HG02763 (cell line): Measurements from ENCODE around the gene FAM184A.

Experiments used
- ATAC-seq: cut with Tn5 transposase; IDR thresholded peaks from one replicate; pipeline ENCODE4 v1.9.1; 2021; ENCODE audit warnings: mild to moderate bottlenecking, moderate library complexity; ENCODE audit not compliant: unreplicated experiment

FAM184A gene

GRCh38 chr6:118917546-118918328 is 160.7 kb downstream of the FAM184A start:
- no peak for ATAC-seq

- ATAC-seq, result no peak
These were observed 163.9 kb downstream of the FAM184A start for GRCh38 chr6:118914598-118914997.

GRCh38 chr6:118913161-118913560 is 165.3 kb downstream of the FAM184A start:
- no peak for ATAC-seq

GRCh38 chr6:118912646-118913045 is 165.8 kb downstream of the FAM184A start:
- ATAC-seq, result no peak
